Neural crest cell (in vitro differentiated cells): Measurements from ENCODE around the gene HYOU1. TPM values are rescaled to one million over a fixed set of nuclear protein-coding genes. Genes with fewer than 3 reads are reported as not detected.
A peak's percentile ranks its signal among the peaks of the same experiment; 100 is the strongest.
"Not testable (repeated sequence)": the region's sequence is repeated elsewhere in the genome, so short reads cannot be mapped to it uniquely, and the experiment has no call there.

ENCODE experiments used
- DNase-seq: peaks from one replicate; pipeline ENCODE4 v3.0.0; 2021; ENCODE audit warnings: low read depth, mixed read lengths, low spot score
- H3K27ac Mint-ChIP-seq: one replicate; pipeline ENCODE4 v1.8.0; 2021; ENCODE audit warnings: mild to moderate bottlenecking, mixed read lengths; ENCODE audit not compliant: unreplicated experiment
- H3K27me3 Mint-ChIP-seq: 2 replicates; pipeline ENCODE4 v1.8.0; 2021; ENCODE audit warnings: low read depth, mild to moderate bottlenecking, mixed read lengths
- H3K36me3 Mint-ChIP-seq: 2 replicates; pipeline ENCODE4 v1.8.0; 2021; ENCODE audit warnings: low read depth, mild to moderate bottlenecking, mixed read lengths
- H3K4me1 Mint-ChIP-seq: 2 replicates; pipeline ENCODE4 v1.8.0; 2021; ENCODE audit warnings: mixed read lengths
- H3K4me3 Mint-ChIP-seq: one replicate; pipeline ENCODE4 v1.8.0; 2021; ENCODE audit warnings: mild to moderate bottlenecking, mixed read lengths
- H3K9me3 Mint-ChIP-seq: 2 replicates; pipeline ENCODE4 v1.8.0; 2021; ENCODE audit warnings: mixed read lengths
- total RNA-seq: library from RNA; stranded (reverse); gene quantifications from 2 replicates; pipeline ENCODE4 v1.2.1, GENCODE V29; 2021
- TF ChIP-seq, protein P1 (sequence below): fragments of 200-600 bp; sonication (generic); conservative IDR thresholded peaks from 2 replicates; pipeline ENCODE4 v1.5.0; 2021; ENCODE audit warnings: antibody characterized with exemption, mild to moderate bottlenecking

HYOU1 gene
- total RNA-seq, 1 donor from 2014 or later: 204 TPM

DNA sequence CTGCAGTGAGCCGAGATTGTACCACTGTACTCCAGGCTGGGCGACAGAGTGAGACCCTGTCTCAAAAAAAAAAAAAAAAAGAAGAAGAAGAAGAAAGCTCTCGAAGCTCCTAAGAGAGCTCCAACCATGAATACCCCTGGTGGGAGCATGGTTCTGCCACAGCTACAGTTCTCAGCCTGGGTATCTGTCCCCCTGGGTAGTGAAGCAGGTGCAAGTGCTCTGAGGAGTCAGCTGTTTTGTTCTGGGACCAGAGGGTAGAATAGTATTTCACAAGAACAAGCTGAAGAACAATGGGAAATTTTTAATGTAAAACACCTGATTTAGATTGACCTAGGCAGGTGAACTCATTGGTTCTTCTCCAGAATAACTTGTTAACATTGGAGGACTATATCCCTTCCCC is 4.3 kb upstream of the HYOU1 start:
- Mint-ChIP-seq H3K4me3 (peak overlapping the region; percentile 4), H3K27me3 (no peaks in the 10 kb centered on the region), H3K4me1 (peaks cover 19% of the 10 kb centered on the region), H3K27ac (no peak overlapping the region), H3K9me3 (no peaks in the 10 kb centered on the region), H3K36me3 (no peaks in the 10 kb centered on the region)
- TF ChIP-seq, protein P1, sequence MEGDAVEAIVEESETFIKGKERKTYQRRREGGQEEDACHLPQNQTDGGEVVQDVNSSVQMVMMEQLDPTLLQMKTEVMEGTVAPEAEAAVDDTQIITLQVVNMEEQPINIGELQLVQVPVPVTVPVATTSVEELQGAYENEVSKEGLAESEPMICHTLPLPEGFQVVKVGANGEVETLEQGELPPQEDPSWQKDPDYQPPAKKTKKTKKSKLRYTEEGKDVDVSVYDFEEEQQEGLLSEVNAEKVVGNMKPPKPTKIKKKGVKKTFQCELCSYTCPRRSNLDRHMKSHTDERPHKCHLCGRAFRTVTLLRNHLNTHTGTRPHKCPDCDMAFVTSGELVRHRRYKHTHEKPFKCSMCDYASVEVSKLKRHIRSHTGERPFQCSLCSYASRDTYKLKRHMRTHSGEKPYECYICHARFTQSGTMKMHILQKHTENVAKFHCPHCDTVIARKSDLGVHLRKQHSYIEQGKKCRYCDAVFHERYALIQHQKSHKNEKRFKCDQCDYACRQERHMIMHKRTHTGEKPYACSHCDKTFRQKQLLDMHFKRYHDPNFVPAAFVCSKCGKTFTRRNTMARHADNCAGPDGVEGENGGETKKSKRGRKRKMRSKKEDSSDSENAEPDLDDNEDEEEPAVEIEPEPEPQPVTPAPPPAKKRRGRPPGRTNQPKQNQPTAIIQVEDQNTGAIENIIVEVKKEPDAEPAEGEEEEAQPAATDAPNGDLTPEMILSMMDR: no peak
- no peak for DNase-seq

DNA sequence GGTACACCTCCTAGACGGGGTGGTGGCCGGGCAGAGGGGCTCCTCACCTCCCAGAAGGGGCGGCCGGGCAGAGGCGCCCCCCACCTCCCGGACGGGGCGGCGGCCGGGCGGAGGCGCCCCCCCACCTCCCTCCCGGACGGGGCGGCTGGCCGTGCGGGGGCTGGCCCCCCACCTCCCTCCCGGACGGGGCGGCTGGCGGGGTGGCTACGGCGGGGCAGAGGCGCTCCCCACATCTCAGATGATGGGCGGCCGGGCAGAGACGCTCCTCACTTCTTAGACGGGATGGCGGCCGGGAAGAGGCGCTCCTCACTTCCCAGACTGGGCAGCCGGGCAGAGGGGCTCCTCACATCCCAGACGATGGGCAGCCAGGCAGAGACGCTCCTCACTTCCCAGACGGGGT is 2.1 kb upstream of the HYOU1 start:
- H3K36me3 Mint-ChIP-seq, H3K27me3 Mint-ChIP-seq, H3K27ac Mint-ChIP-seq, DNase-seq, H3K9me3 Mint-ChIP-seq: not testable (repeated sequence)
- peaks cover 26% of the 10 kb centered on the region for H3K4me1 Mint-ChIP-seq
- H3K4me3 Mint-ChIP-seq: peak overlapping the region; percentile 51

DNA sequence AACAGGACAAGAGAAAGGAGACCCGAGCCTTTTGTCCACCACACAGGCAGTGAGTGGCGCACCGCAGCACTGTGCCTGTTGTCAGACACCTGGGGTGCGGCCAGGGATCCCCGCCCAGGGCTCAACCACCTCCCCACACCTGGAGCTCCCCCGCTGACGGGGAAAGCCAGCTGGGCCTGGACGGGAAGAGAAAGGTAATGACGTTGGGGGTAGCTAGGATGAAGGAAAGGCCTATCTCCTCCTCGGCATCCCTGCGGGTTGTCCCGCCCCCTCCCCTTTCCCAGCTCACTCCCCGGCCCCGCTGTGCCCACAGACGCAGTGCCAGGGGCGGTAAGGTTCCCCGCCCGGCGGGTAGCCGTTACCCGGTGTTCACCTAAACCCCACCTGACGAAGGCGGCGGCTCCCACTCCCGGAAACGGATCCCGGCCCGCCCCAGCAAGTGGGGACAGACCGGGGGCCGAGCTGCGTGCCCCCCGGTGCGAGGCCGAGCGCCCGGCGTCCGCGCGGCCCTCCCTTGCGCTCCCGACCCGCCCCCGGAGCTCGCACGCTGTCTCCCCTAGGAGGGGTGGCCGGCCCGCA is 495 bp downstream of the HYOU1 start:
- Mint-ChIP-seq H3K4me3 (peak overlapping the region; percentile 93), H3K27ac (peak overlapping the region; percentile 98), H3K9me3 (no peaks in the 10 kb centered on the region), H3K27me3 (no peaks in the 10 kb centered on the region), H3K4me1 (peaks cover 26% of the 10 kb centered on the region), H3K36me3 (peaks cover 15% of the 10 kb centered on the region)
- TF ChIP-seq, protein P1: no peak
- peak; percentile 22 for DNase-seq

DNA sequence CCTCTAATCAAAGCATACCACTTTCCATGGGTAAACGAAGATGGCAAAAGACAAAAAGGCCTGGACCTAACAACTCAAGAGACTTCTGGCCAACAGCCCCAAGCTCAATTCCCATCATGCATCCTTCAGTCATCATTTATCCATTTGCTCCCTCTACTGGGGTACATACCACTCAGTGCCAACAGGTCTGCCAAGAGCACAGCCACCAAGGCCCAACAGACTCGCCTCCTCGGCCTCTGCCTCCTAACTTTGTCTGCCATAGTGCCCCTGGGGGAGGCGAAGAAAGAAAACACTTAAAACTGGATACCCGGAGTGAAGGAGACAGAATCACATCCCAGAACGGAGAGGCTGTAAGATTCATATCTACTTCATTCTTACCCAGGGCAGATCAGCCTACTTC is 1.1 kb downstream of the HYOU1 start:
- H3K36me3 Mint-ChIP-seq: peaks cover 15% of the 10 kb centered on the region
- H3K27ac Mint-ChIP-seq: peak overlapping the region; percentile 83
- DNase-seq: no peak
- H3K4me3 Mint-ChIP-seq: peak overlapping the region; percentile 90
- TF ChIP-seq, protein P1: no peak
- H3K9me3 Mint-ChIP-seq: no peaks in the 10 kb centered on the region
- peaks cover 26% of the 10 kb centered on the region for H3K4me1 Mint-ChIP-seq
- no peaks in the 10 kb centered on the region for H3K27me3 Mint-ChIP-seq

DNA sequence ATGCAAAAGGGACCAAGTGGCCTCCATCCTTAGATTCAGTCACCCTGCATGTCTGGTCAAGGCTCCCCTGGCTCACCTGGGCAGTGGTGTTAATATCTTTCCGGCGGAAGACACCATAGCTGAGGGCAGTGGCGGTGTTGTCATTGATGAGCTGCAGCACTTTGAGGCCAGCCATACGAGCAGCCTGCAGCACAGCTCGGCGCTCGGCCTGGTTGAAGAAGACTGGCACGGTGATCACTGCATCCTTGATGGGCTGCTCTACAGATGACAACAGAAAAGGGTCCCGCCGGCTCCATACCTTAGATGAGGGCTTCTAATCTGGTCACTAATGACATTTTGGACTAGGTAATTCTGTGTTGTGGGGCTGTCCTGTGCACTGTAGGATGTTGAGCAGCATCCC is 2.6 kb downstream of the HYOU1 start:
- Mint-ChIP-seq H3K27ac (peak overlapping the region; percentile 67), H3K27me3 (no peaks in the 10 kb centered on the region), H3K36me3 (peaks cover 19% of the 10 kb centered on the region), H3K4me1 (peaks cover 26% of the 10 kb centered on the region), H3K9me3 (no peaks in the 10 kb centered on the region), H3K4me3 (peak overlapping the region; percentile 79)
- no peak for DNase-seq
- TF ChIP-seq, protein P1: no peak

DNA sequence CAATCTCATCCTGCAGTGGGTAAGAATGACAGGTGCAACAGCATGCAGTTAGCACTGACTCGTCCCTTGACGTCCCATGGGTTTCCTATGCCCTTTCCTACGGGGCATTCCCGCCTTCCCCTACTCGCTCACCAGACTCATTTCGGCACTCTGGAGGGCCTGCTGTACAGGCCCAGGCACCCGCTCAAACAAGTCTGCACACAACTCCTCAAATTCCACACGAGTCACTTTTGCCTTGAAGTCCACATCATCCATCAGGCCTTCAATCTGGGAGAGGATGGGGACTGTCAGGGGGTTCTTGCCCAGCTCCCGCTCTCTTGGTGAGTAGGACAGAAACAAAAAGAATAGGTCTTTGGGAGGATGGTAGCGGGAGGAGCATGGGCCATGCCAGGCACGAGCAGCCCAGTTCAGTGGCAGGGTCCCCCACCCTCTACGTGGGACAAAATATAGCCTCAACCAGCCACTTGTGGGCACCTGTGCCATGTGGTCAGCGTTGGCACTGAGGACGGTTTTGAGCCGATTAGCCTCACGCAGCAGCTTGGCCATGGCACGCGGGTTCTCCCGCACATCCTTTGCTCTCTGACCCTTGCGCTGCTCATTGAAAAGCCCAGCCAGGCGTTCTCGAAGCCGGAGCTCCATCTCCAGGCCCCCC is 4.7 kb downstream of the HYOU1 start:
- DNase-seq: no peak
- H3K4me1 Mint-ChIP-seq: peaks cover 14% of the 10 kb centered on the region
- H3K27ac Mint-ChIP-seq: no peak overlapping the region
- TF ChIP-seq, protein P1: no peak
- H3K27me3 Mint-ChIP-seq: no peaks in the 10 kb centered on the region
- H3K4me3 Mint-ChIP-seq: no peak overlapping the region
- peaks cover 23% of the 10 kb centered on the region for H3K36me3 Mint-ChIP-seq
- no peaks in the 10 kb centered on the region for H3K9me3 Mint-ChIP-seq
